Erythroblast (primary cell): Measurements from ENCODE around the gene BRI3BP.

Source experiments
- GATA1 ChIP-seq: IDR thresholded peaks from 2 replicates; pipeline ENCODE4 v1.6.1; 2011; ENCODE audit warnings: low read depth, mild to moderate bottlenecking, control low read depth, low read length, moderate library complexity
- POLR2A ChIP-seq: IDR thresholded peaks from 2 replicates; pipeline ENCODE4 v1.6.1; 2011; ENCODE audit warnings: mild to moderate bottlenecking, low read length

- no peak for TF ChIP-seq POLR2A
- no peak for TF ChIP-seq GATA1
These were observed 67.8 kb downstream of the BRI3BP start for GRCh38 chr12:125061229-125061628.
